CD4-positive, alpha-beta T cell (primary cell): ENCODE results near the gene NIM1K. TPM values are rescaled to one million over a fixed set of nuclear protein-coding genes. Genes with fewer than 3 reads are reported as not detected.

Experiments used
- ATAC-seq: fragments of 200-7000 bp; cut with Tn5 transposase; one replicate; pipeline ENCODE4 v1.10.0; 2022; ENCODE audit warnings: mild to moderate bottlenecking; ENCODE audit not compliant: poor library complexity
- CTCF ChIA-PET: fragments of 350-600 bp; sonication (Branson Sonifier 250); formaldehyde crosslinking; loops from one replicate; lab custom pipeline; 2021; ENCODE audit warnings: antibody characterized with exemption, inconsistent platforms; lab: Charles Lee
- POLR2A ChIA-PET: fragments of 350-600 bp; sonication (Branson Sonifier 250); formaldehyde crosslinking; loops from one replicate; lab custom pipeline; 2021; ENCODE audit warnings: antibody characterized with exemption, inconsistent platforms; lab: Charles Lee
- DNase-seq, 14 experiments: peaks; one replicate each; pipeline ENCODE4 v3.0.0-alpha.2; 2013 to 2020; ENCODE audit warnings: mixed read lengths in 2 of 14
- H3K27ac ChIP-seq, 2 donors: one replicate each; pipeline versions ENCODE4 v1.5.1 to v1.7.0; 2013; ENCODE audit warnings: low read length in 2 of 2, low read depth in 1 of 2, mild to moderate bottlenecking in 1 of 2
- H3K27me3 ChIP-seq, 2 experiments: 1 replicate in 1 of 2; 2 replicates in 1 of 2; pipeline versions ENCODE4 v1.6.1 to v1.7.0; 2013; ENCODE audit warnings: low read length in 2 of 2, control low read depth in 1 of 2, mild to moderate bottlenecking in 1 of 2, moderate library complexity in 1 of 2; ENCODE audit not compliant: insufficient read depth in 2 of 2, control insufficient read depth in 1 of 2
- H3K36me3 ChIP-seq: one replicate; pipeline ENCODE4 v1.6.1; 2013; ENCODE audit warnings: low read length, control low read depth; ENCODE audit not compliant: insufficient read depth
- H3K4me1 ChIP-seq: one replicate; pipeline ENCODE4 v1.6.1; 2013; ENCODE audit warnings: low read length, control low read depth; ENCODE audit not compliant: insufficient read depth
- H3K4me3 ChIP-seq: one replicate; pipeline ENCODE4 v1.5.1; 2013; ENCODE audit warnings: mild to moderate bottlenecking, low read length, moderate library complexity
- H3K9me3 ChIP-seq, 2 experiments: 1 replicate in 1 of 2; 2 replicates in 1 of 2; pipeline versions ENCODE4 v1.6.1 to v1.7.0; 2013; ENCODE audit warnings: low read length in 2 of 2, mild to moderate bottlenecking in 2 of 2, control low read depth in 1 of 2, moderate library complexity in 1 of 2; ENCODE audit not compliant: control insufficient read depth in 1 of 2, insufficient read depth in 1 of 2
- H3K27ac Mint-ChIP-seq: one replicate; pipeline ENCODE4 v1.8.0; 2020; ENCODE audit warnings: mixed read lengths
- H3K27me3 Mint-ChIP-seq: one replicate; pipeline ENCODE4 v1.8.0; 2021; ENCODE audit warnings: mixed read lengths
- H3K36me3 Mint-ChIP-seq: one replicate; pipeline ENCODE4 v1.8.0; 2021; ENCODE audit warnings: low read depth, mixed read lengths
- H3K4me1 Mint-ChIP-seq: one replicate; pipeline ENCODE4 v1.8.0; 2021; ENCODE audit warnings: low read depth, mixed read lengths
- H3K4me3 Mint-ChIP-seq: one replicate; pipeline ENCODE4 v1.8.0; 2020; ENCODE audit warnings: mild to moderate bottlenecking, mixed read lengths
- H3K9me3 Mint-ChIP-seq: one replicate; pipeline ENCODE4 v1.8.0; 2020; ENCODE audit warnings: mixed read lengths
- intact Hi-C, 2 experiments: fragments of 100-400 bp; cut with DNase I in 1 of 2; cut with micrococcal nuclease in 1 of 2; formaldehyde crosslinking; loops; one replicate each; pipeline versions ENCODE4 v1.15.1 to v1.9.0; 2023 to 2025; cut with DNase I, micrococcal nuclease
- total RNA-seq, 174 experiments: library from RNA in 2 of 174; stranded (reverse) in 2 of 174; gene quantifications; one replicate each; pipeline ENCODE4 v1.2.3 and lab custom pipeline; 2021 to 2026
- TF ChIP-seq, protein P1 (sequence below): fragments of 200-600 bp; IDR thresholded peaks from one replicate; pipeline ENCODE4 v1.8.0; 2022; ENCODE audit warnings: antibody characterized with exemption, mild to moderate bottlenecking

Gene NIM1K
- total RNA-seq, 2 experiments from 2014 or later = 0.08 to 0.44 TPM

GRCh38 chr5:43171451-43171850 lies 20.6 kb upstream of the NIM1K start:
- ChIA-PET POLR2A (interaction anchor here (0.6 kb wide), 1 partner anchor 32 kb away, joined by 3 read pairs; no protein-coding TSS in a partner anchor), CTCF (no interaction called here)
- H3K4me1 ChIP-seq = no peaks in the 10 kb centered on the region
- H3K27ac ChIP-seq = no peak overlapping the region
- no peak overlapping the region for H3K4me3 ChIP-seq
- no peak for DNase-seq
- TF ChIP-seq, protein P1, sequence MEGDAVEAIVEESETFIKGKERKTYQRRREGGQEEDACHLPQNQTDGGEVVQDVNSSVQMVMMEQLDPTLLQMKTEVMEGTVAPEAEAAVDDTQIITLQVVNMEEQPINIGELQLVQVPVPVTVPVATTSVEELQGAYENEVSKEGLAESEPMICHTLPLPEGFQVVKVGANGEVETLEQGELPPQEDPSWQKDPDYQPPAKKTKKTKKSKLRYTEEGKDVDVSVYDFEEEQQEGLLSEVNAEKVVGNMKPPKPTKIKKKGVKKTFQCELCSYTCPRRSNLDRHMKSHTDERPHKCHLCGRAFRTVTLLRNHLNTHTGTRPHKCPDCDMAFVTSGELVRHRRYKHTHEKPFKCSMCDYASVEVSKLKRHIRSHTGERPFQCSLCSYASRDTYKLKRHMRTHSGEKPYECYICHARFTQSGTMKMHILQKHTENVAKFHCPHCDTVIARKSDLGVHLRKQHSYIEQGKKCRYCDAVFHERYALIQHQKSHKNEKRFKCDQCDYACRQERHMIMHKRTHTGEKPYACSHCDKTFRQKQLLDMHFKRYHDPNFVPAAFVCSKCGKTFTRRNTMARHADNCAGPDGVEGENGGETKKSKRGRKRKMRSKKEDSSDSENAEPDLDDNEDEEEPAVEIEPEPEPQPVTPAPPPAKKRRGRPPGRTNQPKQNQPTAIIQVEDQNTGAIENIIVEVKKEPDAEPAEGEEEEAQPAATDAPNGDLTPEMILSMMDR = no peak
- no peak for ATAC-seq
- Mint-ChIP-seq H3K4me3 (no peak overlapping the region), H3K4me1 (peaks cover 8% of the 10 kb centered on the region), H3K27ac (no peak overlapping the region), H3K9me3 (no peaks in the 10 kb centered on the region), H3K27me3 (no peaks in the 10 kb centered on the region), H3K36me3 (peaks cover 83% of the 10 kb centered on the region)
- no peaks in the 10 kb centered on the region for H3K9me3 ChIP-seq
- intact Hi-C loops = no loop called here
- peaks cover 48% of the 10 kb centered on the region for H3K36me3 ChIP-seq
- H3K27me3 ChIP-seq = no peaks in the 10 kb centered on the region

GRCh38 chr5:43171926-43172325 lies 20.1 kb upstream of the NIM1K start:
- Mint-ChIP-seq H3K4me1 (peaks cover 8% of the 10 kb centered on the region), H3K27ac (no peak overlapping the region), H3K27me3 (no peaks in the 10 kb centered on the region), H3K36me3 (peaks cover 83% of the 10 kb centered on the region), H3K9me3 (no peaks in the 10 kb centered on the region), H3K4me3 (no peak overlapping the region)
- Histone ChIP-seq H3K4me3 (no peak overlapping the region), H3K9me3 (no peaks in the 10 kb centered on the region), H3K36me3 (peaks cover 46% of the 10 kb centered on the region), H3K27ac (no peak overlapping the region), H3K27me3 (no peaks in the 10 kb centered on the region), H3K4me1 (no peaks in the 10 kb centered on the region)
- ChIA-PET CTCF (no interaction called here), POLR2A (no interaction called here)
- DNase-seq (no peak), ATAC-seq (no peak)
- TF ChIP-seq, protein P1 = no peak
- intact Hi-C loops = no loop called here

DNA sequence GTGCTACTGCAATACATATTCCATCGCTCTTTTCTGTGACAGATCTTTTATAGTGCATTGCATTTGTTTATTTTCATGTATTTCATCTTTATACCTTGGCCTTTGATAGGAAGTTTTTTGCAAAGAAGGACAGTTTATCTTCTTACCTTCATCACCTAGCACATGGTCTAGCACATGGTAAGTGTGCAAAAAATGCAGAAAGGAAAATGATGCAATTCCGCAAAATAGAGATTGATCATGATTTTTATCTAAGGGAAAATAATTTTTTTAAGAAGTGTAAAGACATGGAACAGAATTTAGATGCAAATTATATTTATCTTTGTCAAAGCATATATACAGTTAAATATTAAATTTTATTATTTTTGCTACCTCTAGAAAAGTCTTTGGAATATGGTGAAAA lies 19.2 kb upstream of the NIM1K start:
- Histone ChIP-seq H3K36me3 (peaks cover 39% of the 10 kb centered on the region), H3K27me3 (no peaks in the 10 kb centered on the region), H3K4me3 (no peak overlapping the region), H3K27ac (no peak overlapping the region), H3K9me3 (no peaks in the 10 kb centered on the region), H3K4me1 (no peaks in the 10 kb centered on the region)
- Mint-ChIP-seq H3K9me3 (no peaks in the 10 kb centered on the region), H3K27me3 (no peaks in the 10 kb centered on the region), H3K4me3 (no peak overlapping the region), H3K36me3 (peaks cover 83% of the 10 kb centered on the region), H3K27ac (no peak overlapping the region), H3K4me1 (peaks cover 8% of the 10 kb centered on the region)
- TF ChIP-seq, protein P1 = no peak
- ChIA-PET POLR2A (no interaction called here), CTCF (no interaction called here)
- ATAC-seq = no peak
- DNase-seq = no peak
- intact Hi-C loops = no loop called here
